CD1c-positive myeloid dendritic cell (primary cell): Measurements from ENCODE around the gene PLEKHJ1.
"Not testable (repeated sequence)": the region's sequence is repeated elsewhere in the genome, so short reads cannot be mapped to it uniquely, and the experiment has no call there.

Experiments
- DNase-seq: peaks from one replicate; pipeline ENCODE4 v3.0.0-alpha.2; 2016; ENCODE audit errors: extremely low spot score

The PLEKHJ1 gene

DNA sequence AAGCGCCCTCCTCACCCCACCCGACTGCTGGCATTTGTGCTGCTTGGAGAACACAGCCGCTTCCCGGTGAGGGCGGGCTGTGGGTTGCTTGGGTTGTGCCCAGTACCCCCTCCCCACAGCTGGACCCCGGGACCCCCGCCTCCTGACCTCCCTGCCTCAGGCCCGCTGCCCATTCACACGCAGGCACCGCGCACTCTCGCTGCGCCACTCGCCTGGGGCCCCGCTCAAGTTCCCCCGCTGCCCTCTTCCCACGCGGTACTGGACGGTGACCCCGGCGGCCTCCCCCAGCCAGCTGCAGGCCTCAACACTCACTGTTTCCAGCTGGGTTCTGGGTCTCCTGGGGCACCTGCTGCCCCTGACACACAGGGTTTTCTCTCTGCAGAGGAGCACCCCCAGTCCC, 16.4 kb downstream of the PLEKHJ1 start:
- no peak for DNase-seq

DNA sequence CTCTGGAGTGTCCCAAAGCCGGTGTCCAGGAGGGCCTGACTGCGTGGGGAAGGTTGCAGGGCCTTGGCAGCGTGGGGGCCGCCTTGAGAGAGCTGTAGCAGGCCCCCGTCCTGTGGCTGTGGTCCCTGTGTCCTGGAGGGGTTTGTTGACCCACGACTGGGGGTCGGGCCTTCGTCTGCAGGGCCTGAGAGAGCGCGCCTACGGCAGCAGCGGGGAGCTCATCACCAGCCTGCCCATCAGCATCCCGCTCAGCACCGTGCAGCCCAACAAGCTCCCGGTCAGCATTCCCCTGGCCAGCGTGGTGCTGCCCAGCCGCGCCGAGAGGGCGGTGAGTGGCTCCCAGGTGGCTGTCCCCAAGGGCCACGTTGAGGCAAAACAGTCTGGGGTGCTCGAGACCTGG, 18.5 kb downstream of the PLEKHJ1 start:
- DNase-seq, result no peak

DNA sequence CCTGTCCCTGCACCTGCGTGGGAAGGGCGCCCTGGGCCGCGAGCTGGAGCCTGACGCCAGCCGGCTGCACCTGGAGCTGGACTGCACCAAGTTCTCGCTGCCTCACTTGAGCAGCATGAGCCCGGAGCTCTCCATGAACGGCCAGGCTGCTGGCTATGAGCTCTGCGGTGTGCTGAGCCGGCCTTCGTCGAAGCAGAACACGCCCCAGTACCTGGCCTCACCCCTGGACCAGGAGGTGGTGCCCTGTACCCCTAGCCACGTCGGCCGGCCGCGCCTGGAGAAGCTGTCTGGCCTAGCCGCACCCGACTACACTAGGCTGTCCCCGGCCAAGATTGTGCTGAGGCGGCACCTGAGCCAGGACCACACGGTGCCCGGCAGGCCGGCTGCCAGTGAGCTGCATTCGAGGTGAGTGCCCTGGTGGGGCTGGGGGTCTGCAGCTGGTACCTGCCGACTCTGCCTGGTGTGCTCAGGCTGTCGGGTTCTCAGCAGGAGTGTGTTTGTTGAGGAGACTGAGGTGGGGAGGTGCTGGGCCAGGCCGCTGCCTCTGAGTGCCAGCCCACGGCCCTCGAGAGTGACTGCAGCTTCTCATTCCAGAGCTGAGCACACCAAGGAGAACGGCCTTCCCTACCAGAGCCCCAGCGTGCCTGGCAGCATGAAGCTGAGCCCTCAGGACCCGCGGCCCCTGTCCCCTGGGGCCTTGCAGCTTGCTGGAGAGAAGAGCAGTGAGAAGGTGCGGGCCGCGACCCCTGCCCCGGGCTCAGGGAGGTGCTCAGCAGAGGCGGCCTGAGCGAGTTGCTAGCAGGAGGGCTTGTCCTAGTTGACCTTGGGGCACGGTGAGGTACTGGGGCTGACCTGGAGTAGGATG, 19.5 kb downstream of the PLEKHJ1 start:
- no peak for DNase-seq

DNA sequence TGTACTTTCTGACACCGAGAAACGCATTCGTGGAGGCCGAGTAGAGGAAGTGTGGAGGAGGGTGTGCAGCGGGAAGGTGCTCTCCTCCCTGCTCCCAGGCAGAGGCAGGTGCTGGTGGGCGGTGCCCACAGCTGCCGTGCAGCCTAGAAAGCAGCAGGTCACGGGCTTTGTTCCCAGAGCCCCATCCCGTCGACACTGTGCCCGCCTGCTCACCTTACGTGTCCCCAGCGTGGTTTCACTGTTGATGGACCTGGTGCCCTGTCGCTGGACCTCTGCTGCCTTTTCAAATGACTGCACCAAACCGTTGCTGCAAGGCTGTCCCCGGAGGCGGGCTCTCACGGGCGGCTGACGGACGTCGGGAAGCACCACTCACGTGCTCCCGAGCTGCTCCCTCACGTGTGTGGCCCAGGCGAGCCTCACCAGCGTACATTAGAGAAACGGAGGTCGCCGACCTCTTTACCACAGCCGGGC, 20.8 kb downstream of the PLEKHJ1 start:
- DNase-seq, result no peak

DNA sequence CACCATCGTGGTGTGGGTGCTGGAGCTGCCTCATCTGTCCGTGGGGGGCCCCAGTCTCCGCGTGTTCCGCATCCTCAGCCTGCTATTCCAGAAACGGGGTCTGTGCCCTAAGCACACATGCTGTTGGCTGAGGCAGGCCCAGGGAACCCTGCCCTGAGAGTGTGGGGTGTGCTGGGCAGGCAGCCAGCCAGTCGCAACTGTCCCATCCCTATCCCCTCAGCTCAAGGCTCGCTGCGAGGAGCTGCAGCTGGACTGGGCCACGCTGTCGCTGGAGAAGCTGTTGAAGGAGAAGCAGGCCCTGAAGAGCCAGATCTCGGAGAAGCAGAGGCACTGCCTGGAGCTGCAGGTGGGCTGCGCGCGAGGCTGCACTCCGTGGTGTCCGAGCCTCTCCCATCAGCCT, 21.9 kb downstream of the PLEKHJ1 start:
- no peak for DNase-seq

DNA sequence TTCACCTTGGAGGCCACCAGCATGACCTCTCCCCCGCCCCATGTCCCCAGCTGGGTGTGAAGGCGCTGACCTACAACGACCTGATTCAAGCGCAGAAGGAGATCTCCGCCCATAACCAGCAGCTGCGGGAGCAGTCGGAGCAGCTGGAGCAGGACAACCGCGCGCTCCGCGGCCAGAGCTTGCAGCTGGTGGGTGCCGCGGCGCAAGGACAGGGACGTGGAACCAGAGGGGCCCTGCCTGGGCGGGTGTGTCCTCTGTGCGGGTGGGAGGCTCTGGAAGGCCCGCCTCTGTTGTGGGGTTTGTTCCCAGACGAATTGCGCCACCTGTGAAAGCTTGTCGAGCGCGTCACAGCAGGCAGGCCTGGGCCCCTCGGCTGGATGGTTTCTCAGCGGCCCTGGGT, 22.3 kb downstream of the PLEKHJ1 start:
- no peak for DNase-seq

DNA sequence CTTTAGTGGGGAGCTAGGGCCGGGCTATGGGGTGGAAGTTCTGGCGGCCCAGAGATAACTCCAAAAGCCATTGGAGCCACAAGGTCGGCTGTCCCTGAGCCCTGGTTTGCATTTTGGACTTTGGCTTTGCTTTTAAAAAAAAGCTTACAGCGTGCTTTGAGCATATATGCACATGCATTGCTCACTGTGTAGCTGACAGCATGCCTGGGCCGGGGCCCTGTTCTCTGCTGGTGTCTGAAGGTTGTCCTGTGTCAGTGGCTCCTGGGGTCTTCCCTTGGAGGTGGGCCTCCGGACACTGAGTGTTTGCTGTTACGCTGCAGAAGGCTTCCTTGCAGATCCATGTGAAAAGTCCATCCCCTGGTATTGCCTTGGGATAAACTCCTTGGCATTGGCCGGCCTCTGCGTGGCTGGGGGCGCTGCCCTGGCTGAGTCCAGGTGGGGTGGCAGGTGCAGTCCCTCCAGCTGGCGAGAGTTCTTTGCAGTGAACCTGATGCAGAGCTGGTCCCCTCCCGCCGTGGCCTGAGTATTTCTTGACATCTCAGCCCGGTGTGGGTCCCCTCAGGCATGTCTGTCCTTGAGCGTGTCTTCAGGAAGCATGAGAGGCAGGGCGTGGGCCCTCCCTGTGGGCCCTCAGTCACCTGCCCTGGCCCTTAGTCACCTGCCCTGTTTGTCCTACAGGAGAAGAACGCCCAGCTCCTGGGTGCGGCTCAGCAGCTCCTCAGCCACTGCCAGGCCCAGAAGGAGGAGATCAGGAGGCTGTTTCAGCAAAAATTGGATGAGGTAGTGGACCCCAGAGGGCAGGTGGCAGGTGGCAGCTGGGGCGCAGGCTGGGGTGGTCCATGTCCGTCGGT, 23.0 kb downstream of the PLEKHJ1 start:
- DNase-seq, result no peak

DNA sequence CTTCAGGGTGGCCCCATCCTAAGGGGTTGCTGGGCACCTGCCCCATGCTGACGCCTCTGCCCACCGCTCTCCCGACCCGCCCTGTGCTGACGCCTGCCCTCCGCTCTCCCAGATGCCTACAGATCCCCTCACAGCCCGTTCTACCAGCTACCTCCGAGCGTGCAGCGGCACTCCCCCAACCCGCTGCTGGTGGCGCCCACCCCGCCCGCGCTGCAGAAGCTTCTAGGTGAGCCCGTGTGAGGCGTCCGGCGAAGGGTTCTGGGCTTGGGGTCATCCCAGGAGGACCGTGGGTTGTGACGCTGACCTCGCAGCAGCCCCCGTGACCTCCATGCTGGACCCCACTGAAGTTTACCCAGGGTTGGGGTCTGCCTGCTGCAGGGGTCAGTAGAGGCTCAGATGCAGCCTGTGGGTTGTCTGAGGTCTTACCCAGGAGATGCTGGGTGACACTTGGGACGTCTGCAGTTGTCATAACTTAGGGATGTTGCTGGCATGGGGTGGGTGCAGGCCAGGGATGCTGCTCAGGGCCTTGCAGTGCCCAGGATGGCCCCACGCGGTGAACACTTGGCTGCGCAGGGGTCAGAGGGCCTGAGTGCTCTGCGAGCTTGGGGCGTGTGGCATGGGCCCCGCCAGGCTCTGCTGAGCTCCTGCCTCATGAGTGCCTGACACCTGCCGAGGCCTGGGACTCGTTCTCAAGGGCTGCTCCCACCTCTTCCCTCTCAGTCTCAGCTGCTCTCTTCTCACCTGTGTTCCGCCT, 25.0 kb downstream of the PLEKHJ1 start:
- DNase-seq, result no peak

DNA sequence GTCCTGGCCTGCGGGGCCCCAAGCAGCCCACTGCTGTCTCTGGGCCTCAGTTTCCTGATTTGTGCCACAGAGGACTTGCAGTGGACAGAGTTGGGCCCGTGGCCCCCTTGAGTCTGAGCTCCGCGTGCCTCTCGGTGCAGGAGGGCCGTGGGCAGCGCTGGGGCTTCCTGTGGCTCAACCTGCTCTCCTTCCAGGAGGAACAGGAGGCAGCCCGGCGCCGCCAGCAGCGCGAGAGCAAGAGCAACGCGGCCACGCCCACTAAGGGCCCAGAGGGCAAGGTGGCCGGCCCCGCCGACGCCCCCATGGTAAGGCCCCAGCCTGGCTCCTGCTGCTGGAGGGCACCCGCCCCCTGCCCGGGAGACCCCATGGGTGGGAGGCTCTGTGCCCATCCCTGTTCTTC, 25.9 kb downstream of the PLEKHJ1 start:
- DNase-seq, result no peak

DNA sequence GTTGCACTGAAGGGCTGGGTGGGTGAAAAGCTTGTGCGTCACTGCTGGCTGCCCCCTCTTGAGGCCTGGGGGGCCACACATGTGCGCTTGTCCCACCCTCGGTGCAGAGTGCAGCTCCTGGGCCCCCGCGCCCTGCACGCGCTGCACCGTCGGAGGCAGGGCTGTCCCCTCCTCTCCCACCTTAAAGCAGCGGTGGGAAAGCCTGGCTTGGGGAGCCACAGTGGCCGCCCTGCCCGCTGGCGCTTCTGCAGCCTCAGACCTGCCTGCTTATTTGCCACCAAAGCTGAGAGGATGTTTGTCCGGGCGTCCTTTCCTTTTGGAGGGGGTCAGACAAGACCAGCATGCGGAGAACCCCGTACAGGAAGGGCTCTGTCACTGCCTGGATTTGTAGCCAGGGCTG, 26.7 kb downstream of the PLEKHJ1 start:
- DNase-seq, result no peak

DNA sequence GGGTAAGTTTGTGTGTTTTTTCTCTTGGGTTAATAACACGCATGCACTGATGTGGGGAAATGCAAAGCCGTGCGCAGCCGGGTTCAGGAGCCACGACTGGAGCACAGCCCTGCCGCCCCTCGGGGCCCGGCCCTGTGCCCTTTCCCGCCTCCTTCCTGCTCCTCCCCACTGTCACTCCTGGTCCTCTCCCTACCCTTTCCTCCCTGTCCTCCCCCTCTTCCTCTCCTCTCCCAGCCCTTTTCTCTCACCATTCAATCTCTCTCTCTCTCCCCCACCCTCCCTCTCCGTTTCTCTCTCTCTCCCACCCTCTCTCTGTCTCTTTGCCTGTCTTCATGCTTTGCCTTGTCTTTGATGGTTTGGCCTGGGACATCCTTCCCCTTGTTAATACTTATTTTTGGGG, 27.2 kb downstream of the PLEKHJ1 start:
- no peak for DNase-seq

DNA sequence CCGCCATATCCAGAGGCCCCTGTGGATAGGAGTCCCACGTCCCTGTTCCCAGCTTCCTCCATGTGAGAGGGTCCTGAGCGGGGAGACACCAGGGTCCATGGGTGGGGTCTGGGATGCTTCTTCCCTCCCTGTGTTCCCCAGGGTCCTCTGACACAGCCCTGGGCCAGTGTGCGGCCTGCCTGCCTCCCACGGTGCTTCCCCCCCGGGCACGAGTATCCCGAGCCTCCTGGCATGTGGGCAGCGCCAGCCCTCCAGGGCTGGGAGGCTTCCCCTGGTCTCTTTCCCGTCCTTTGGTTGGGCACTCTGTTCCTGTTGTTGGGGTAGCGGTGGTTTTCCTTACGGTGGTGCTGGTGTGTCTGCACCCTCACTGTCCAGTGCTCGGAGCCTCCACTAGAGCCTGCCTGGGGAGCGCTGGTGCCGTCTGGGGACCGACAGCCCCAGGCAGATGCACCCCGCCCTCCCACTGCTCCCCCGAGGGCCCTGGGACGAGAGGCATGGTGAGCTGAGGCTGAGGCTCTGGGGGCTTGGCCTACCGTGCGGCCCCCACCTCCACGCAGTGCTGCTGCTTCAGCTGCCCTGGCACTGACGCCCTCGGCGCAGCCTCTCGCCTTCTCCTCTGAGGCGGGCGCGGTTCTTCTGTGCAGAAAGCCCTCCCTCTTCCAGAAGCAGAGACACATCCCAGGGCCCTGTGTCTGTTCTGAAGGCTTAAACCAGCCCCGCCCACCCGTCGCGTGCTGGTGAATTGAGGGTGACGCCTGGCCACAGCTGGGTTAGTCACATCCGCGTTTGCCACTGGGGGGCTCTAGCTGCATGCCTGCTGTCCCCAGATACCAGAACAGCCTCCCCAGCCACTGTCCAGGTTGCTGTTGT, 27.9 kb downstream of the PLEKHJ1 start:
- peak; percentile 12 for DNase-seq

DNA sequence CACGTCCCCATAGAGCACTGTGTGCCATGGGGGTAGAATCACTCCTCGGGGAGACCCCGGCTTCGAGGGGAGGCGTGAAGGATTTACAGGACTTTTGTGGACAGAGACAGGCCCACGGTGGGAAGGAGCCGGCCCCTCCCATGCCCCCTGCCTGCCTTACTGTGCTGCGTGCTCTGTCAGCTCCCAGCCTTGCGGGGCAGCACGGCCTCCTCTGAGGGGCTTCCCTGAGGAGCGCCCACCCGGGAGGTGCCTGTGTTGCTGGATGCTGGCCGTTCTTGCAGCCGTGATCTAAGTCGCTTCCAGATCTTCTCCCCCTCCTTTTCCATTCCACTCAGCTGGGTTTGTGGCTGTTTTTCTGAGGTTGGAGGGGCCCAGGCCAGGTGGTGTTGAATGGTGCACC, 29.1 kb downstream of the PLEKHJ1 start:
- no peak for DNase-seq

DNA sequence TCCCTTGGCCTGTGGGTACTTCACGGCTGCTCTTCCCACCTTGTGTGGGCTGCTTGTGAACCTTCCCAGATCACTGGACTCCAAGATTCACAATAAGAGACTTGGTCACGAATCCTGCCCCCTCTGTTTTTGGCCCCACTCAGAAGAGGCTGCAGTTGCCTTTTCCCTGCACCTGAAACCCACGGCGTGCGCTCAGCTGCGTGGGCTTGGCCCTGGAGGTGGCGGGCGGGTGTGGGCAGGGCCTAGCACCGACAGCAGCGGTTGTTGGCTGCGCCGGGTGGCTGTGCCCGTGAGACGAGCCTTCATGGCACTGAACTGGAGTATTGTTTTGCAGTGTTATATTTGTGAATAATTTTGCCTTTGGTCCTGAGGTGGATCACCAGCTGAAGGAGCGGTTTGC, 33.8 kb downstream of the PLEKHJ1 start:
- DNase-seq, result no peak

DNA sequence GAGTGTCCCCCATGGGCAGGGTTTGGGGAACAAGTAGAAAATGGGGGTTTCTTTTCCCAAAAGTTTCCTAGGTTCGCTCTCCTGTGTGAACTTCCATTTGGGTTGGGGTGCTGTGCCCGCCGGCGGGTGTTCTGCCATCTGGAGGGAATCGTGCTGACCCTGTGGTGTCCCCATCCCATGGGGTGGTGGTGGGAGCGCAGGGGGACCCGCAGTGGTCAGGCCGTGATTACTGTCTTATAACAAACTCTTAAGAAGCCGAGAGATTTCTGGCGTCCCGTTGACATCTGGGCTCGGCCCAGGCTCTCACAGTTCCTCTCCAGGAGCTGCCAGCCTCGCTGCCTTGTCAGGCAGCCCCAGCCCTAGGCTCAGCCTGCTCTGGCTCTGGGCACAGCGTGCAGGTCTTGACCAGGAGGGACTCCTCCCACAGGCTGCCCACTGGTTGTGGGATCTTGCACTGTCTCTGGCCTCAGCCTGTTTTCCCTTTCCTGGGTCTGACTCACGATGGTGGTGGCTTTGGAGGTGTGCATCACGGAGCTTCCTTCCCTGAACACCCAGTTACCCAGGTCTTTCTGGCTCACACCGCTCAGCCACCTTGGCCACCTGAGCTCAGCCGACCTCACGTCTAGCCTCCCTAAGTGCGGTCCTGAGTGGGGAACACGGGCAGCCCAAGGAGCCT, 34.5 kb downstream of the PLEKHJ1 start:
- no peak for DNase-seq

DNA sequence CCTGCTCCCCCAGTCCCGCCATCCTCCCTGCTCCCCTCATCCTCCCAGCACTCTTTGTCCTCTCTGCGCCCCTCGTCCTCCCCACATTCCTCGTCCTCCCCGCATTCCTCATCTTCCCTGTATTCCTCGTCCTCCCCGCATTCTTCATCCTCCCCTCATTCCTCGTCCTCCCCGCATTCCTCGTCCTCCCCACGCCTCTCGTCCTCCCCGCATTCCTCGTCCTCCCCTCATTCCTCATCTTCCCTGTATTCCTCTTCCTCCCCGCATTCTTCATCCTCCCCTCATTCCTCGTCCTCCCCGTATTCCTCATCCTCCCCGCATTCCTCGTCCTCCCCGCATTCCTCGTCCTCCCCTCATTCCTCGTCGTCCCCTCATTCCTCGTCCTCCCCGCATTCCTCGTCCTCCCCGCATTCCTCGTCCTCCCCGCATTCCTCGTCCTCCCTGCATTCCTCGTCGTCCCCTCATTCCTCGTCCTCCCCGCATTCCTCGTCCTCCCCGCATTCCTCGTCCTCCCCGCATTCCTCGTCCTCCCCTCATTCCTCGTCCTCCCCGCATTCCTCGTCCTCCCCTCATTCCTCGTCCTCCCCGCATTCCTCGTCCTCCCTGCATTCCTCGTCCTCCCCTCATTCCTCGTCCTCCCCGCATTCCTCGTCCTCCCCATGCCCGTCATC, 35.4 kb downstream of the PLEKHJ1 start:
- not testable (repeated sequence) for DNase-seq

DNA sequence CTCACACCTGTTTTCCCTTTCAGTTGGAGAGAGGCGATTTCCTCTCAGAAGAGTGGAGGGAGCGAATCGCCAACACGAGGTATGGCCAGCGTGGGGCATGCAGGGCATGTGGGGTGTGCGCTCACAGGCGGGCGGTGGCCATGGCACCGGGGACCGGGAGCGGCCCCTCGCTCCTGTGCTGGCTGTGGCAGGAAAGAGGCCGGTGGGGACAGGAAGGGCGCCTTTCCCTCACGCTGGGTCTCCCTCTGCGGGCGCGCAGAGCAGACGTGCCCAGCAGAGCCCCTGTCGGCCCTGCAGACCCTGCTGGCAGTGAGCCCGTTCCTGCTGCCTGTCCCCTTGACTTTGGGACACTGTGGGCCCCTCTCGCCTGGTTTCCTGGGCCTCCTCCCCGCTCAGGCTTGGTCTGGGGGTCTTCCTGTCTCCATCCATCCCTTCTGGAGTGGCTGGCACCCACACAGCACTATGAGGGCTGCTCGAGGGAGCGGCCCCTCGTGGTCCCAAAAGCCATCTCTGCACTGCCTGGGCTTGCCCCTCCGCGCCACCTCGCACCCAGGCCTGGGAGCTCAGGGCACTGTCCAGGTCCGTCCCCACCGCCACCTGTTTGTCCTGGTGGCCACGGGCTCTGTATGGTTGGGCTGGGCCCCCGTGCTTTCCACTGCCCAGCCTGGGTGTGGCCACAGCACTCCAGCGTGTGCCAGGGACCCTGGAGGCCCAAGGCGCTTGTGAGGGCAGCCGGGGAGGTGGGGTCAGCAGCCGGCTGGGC, 36.1 kb downstream of the PLEKHJ1 start:
- DNase-seq, result no peak

DNA sequence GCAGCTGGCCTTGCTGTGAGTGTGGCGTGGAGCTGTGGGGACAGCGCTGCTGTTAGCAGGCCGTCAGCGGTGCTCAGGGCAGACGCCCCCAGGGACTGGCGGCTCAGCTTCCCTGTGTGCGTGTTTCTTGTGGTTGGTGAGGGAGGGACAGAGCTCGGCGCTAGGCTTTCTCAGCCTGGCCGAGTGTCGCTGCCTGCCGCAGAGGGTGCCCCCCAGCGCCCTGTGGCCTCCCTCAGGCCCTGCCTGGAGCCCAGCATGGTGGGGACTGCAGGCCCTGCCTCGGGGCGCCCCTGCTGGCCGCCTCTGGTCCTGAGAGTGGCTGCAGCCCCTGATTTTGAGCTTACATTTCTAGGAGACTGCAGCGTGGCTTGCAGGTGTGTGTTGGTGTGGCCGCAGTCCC, 36.9 kb downstream of the PLEKHJ1 start:
- DNase-seq, result no peak

DNA sequence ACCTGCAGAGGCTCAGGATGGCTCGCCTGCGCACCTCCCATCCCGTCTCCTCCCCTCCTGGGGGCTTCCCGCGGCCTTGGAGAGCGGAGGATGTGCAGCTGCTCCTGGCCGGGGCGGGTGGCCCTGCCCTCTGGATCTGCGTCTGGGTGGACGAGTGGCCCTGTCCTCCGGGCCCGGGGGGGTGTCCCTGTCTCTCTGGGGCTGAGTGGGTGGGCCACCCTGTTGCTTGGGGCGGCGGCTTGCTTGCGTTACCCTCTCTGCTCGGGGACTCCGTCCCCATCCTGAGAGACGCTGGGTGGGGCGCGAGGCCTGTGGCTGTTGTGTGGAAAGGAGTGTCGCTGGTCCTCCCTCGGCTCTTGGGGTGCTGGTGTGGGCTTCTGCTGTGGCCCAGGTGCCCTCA, 37.8 kb downstream of the PLEKHJ1 start:
- DNase-seq, result no peak
